ENCODE measurements around the gene SLC1A3.

Gene SLC1A3

GRCh38 chr5:36689225-36689624 is 82.8 kb downstream of the SLC1A3 start:
- peak; percentile 82 for DNase-seq (ENCODE audit: low read depth)
- peak; percentile 95 for TF ChIP-seq MYC (IDR thresholded peaks at IDR 0.05; ENCODE audit: low read depth, low read length)
- TF ChIP-seq MAX (IDR thresholded peaks at IDR 0.05; ENCODE audit: low read depth, low read length), result peak; percentile 96
- TF ChIP-seq CTCF (IDR thresholded peaks at IDR 0.05; ENCODE audit: low read depth, low read length), result no peak
- peak; percentile 22 for TF ChIP-seq POLR2A (IDR thresholded peaks at IDR 0.05; ENCODE audit: extremely low read depth, insufficient read length)
- peak overlapping the region; percentile 73 for H3K4me3 ChIP-seq (ENCODE audit: low read depth, low read length)

- peak overlapping the region; percentile 73 for H3K4me3 ChIP-seq (ENCODE audit: low read depth, low read length)
- peak; percentile 94 for DNase-seq (ENCODE audit: low read depth)
- TF ChIP-seq POLR2A (IDR thresholded peaks at IDR 0.05; ENCODE audit: extremely low read depth, insufficient read length), result peak; percentile 72
- peak; percentile 88 for TF ChIP-seq CTCF (IDR thresholded peaks at IDR 0.05; ENCODE audit: low read depth, low read length)
- TF ChIP-seq MYC (IDR thresholded peaks at IDR 0.05; ENCODE audit: low read depth, low read length), result no peak; the same call in 1 of the 2 replicates
- TF ChIP-seq MAX (IDR thresholded peaks at IDR 0.05; ENCODE audit: low read depth, low read length), result peak; percentile 63; the same call in 1 of the 2 replicates
These were observed 83.9 kb downstream of the SLC1A3 start for GRCh38 chr5:36690041-36690961.

GRCh38 chr5:36691226-36691625 is 84.8 kb downstream of the SLC1A3 start:
- DNase-seq (ENCODE audit: low read depth), result peak; percentile 36
- TF ChIP-seq MAX (IDR thresholded peaks at IDR 0.05; ENCODE audit: low read depth, low read length), result no peak
- no peak for TF ChIP-seq MYC (IDR thresholded peaks at IDR 0.05; ENCODE audit: low read depth, low read length)
- TF ChIP-seq CTCF (IDR thresholded peaks at IDR 0.05; ENCODE audit: low read depth, low read length), result no peak
- H3K4me3 ChIP-seq (ENCODE audit: low read depth, low read length), result no peak overlapping the region

- no peak for DNase-seq (ENCODE audit: low read depth)
- no peak overlapping the region for H3K4me3 ChIP-seq (ENCODE audit: low read depth, low read length)
- TF ChIP-seq MYC (IDR thresholded peaks at IDR 0.05; ENCODE audit: low read depth, low read length) (no peak), MAX (IDR thresholded peaks at IDR 0.05; ENCODE audit: low read depth, low read length) (no peak), POLR2A (IDR thresholded peaks at IDR 0.05; ENCODE audit: extremely low read depth, insufficient read length) (no peak), CTCF (IDR thresholded peaks at IDR 0.05; ENCODE audit: low read depth, low read length) (no peak)
These were observed 85.4 kb downstream of the SLC1A3 start for GRCh38 chr5:36691696-36692371.

- no peak overlapping the region for H3K4me3 ChIP-seq (ENCODE audit: low read depth, low read length)
- DNase-seq (ENCODE audit: low read depth), result peak; percentile 85
- TF ChIP-seq MYC (IDR thresholded peaks at IDR 0.05; ENCODE audit: low read depth, low read length) (peak; percentile 61; the same call in 1 of the 2 replicates), CTCF (IDR thresholded peaks at IDR 0.05; ENCODE audit: low read depth, low read length) (peak; percentile 80), POLR2A (IDR thresholded peaks at IDR 0.05; ENCODE audit: extremely low read depth, insufficient read length) (no peak), MAX (IDR thresholded peaks at IDR 0.05; ENCODE audit: low read depth, low read length) (peak; percentile 66; the same call in 1 of the 2 replicates)
These were observed 86.7 kb downstream of the SLC1A3 start for GRCh38 chr5:36692791-36693763.

All from NB4 (cell line).